ENCODE measurements around the gene ALG5.

Gene ALG5

DNA sequence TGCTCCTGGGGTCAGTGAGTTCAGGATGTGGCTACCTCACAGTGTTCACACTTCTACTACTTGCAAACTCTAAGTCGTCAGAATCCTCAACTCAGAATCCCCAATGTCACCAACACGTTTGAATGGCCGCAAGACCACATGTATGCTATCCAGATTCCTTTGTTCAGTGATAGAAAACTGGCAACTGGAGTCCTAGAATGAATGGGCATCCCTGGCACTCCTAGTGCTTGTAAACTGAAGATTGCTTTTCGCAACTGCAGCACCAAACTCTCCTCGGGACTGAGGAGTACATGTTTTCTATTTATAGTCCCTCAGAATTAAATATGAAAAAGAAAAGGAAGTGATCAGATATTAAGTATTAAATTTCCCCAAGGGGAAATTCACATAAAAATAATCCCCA, 84.0 kb downstream of the ALG5 start:
- DNase-seq, result peak; percentile 36

DNA sequence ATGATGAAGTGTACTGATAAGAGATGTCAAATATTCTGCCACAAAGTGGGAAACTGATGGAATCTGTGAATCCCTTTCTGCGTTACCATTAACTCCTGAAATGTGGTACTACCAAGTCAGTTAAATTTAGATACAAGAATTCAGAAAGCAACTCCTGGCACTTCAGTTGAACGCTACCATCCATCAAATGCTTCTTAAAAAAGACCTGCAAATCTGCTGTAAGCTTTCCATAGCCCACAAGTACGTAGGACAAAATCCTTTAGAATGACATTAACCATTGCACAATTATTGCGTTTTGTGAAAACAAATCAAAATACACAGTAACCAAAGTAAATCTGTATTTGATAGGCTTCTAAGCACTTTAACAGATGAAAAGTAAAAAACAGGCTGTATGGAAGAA, 84.5 kb downstream of the ALG5 start:
- no peak for DNase-seq

DNA sequence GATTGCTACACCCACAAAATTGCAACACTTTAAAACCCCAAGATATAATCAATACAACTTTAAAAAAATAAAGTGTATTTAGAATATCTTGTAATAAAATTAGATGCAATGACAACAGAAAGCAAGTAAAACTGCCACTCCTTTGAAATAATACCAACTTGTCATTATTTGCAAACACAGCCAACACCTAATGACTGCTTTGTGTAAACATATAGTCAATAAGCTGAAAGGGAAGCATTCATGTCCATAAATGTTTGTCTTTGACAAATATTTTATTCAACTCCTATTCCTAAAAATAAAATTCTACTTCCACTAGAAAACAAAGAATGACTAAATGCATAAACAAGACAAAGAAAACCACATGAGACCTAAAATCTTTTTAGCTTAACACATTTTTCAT, 85.7 kb downstream of the ALG5 start:
- DNase-seq, result peak; percentile 38

DNA sequence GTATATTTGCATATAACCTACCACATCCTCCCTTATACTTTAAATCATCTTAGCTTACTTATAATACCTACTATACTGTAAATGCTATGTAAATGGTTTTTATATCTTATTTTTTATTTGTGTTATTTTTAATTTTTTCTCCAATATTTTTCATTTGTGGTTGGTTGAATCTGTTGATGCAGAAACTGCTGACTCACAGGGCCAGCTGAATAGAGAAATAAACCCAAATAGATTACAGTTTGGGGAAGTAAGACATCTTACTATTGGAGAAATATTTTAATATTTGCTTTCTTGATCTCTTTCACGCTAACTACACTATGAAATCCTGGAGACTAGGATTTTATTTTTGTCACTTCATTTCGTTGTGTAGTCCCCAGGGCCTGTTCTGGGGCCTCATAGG, 86.2 kb downstream of the ALG5 start:
- peak; percentile 38 for DNase-seq

DNA sequence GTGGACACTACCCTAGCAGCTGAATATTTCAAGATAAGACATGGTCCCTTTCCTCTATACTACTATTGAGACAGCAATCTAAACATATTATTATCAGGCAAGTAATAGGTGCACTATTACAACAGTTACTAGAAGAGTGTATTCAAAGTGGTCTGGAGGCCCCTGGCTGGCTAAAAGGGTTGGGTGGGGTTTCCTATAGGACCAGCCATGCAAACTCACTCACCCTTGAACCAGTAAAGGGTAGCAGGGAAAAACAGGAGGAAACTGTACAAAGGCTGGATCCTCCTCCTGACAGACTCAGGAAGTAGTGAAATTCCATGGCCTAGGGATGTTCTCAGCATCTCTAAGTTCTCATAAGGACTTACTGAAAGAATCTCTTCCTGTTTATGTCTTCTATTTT, 86.8 kb downstream of the ALG5 start:
- DNase-seq, result no peak

DNA sequence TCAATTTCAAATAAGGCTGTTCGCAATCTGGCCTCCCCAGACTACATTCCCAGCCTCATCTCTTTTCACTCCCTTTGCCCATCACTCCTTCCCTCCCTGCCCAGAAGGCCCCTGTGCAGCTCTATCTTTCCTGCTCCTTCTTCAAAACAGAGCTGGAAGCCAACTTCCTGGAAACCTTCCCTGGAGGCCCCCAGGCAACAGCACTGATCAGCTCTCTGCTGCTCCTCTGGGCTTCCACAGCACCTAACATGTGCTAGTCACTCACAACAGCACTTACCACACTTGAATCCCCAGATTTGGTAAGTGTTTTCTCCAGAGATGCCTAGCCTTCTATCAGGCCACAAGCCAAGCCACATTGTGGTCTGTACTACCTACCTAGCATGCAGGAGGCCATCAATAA, 88.6 kb downstream of the ALG5 start:
- no peak for DNase-seq

DNA sequence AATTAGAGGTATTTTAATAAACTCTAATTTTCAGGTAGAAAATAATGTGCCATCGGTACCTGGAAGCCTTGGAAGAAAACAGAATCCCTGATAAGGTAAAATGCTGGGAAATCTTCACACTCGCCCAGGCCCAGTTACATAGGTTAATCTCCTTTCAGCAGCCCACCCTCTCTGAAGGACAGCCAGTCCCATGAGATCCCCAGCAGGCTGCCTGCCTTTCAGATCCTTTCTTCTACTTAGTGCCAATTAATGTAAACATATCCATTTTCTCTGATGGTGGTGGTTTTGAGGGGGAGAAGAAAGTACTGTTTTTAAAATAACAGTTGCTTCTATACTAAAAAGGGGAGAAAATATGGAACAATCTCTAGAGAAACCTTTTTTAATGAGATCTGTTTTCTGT, 91.3 kb downstream of the ALG5 start:
- DNase-seq, result no peak

DNA sequence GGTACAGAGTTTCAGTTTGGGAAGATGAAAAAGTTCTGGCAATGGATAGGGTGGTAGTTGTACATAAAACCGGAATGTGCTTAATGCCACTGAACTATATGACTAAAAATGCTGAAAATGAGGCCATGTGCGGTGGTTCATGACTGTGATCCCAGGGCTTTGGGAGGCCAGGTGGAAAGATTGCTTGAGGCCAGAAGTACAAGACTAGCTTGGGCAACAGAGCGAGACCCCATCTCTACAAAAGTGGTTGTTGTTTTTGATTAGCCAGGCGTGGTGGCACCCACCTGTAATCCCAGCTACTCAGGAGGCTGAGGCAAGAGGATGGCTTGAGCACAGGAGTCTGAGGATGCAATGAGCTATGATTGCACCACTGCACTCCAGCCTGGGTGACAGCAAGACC, 91.9 kb downstream of the ALG5 start:
- no peak for DNase-seq

DNA sequence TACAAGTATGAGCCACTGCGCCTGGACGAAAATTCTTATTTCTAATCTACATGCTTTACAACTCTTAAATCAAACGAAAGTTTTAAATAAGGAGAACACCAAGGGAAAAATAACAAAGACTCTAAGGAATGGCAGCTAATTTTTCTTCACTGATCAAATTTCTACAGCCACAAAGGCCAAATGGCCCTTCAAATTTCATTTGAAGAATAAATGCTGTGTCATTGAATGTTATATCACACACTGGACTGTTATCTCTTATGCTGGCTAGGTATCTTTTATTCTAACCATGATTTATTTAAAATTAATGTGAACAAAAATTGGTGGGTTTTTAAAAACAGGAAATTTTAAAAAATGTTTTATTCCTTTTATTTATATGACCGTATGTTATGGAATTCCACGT, 93.2 kb downstream of the ALG5 start:
- DNase-seq, result no peak

DNA sequence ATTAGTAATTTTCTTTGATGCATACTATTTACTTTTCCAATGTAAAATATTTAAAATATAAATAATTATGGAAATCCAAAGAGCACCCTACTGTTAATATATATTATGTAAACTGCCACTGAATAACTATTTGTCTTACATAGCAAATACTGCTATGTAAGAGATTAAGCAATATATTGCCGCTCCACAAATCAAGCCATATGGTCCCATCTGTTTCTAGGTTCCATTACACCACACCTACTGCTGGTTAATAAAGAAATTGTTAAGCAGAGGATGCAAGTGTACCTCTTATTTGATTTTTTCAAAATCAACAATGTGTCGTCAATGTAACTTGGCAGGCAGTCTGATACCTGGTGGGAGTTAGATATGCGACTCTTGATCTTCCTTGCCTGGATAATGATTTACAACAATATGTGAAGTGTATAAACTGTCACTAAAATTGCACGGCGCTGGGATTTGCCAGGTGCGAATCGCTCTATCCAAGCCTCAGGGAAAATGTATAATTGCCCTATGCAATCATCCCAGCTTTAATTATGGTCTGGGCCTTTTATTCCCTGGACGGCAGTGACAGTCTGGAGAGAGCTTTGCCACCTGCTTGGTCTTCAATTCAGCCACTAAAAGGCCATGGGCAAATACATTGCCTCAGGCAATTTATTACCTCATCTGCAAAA, 95.1 kb downstream of the ALG5 start:
- DNase-seq, result peak; percentile 97

All from NCI-H345 (cell line).